ENCODE measurements around the gene ATP13A3. TPM values are rescaled to one million over a fixed set of nuclear protein-coding genes. Genes with fewer than 3 reads are reported as not detected.

ATP13A3 gene
- total and polyA plus RNA-seq, 2 experiments from 2014 or later, result 20.0 to 202 TPM

DNA sequence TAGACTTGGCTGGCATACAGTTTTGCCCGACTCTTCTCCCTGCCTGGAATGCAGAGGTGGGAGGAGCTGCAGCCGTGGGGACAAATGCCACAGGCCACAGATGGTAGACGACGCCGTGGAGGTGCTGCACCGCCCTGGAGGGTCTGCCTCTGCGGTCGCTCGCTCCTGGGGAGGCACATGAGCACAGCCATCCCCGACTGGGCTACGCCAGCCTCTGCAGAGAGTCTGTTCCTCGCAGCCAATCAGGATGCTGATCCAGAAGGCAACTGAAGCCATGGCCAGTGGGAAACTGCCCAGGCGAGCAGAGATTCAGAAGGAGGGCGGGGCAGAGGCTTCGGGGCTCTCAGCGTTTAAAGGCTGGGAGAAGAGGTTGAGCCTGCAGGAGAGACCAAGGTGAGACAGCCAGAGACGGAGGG, 105.3 kb downstream of the ATP13A3 start (continued):
- TF ChIP-seq REST (IDR thresholded peaks at IDR 0.05; ENCODE audit: unreplicated experiment), result no peak
- TF ChIP-seq EZH2phosphoT487 (IDR thresholded peaks at IDR 0.05; ENCODE audit: unreplicated experiment), result no peak

- Histone ChIP-seq H3K27me3 (ENCODE audit: insufficient read depth) (no peaks in the 10 kb centered on the region), H3K79me2 (replicated peaks; ENCODE audit: insufficient read depth) (no peaks in the 10 kb centered on the region), H3K9me2 (ENCODE audit: insufficient read depth) (no peaks in the 10 kb centered on the region), H3K36me3 (ENCODE audit: insufficient read depth) (no peaks in the 10 kb centered on the region), H3F3A (replicated peaks; ENCODE audit: low read depth) (no peaks in the 10 kb centered on the region), H3K4me3 (no peak overlapping the region), H3K27ac (ENCODE audit: low read depth) (no peak overlapping the region), H3K4me1 (ENCODE audit: insufficient read depth) (peaks cover 14% of the 10 kb centered on the region), H2AFZ (no peak overlapping the region; the same call in 1 of the 2 replicates), H3K4me2 (no peak overlapping the region), H4K20me1 (replicated peaks; ENCODE audit: insufficient read depth) (no peaks in the 10 kb centered on the region)
- ATAC-seq (no peak), DNase-seq (ENCODE audit: low spot score) (no peak)
- Mint-ChIP-seq H3K4me3 (no peak overlapping the region), H3K36me3 (ENCODE audit: low read depth) (no peaks in the 10 kb centered on the region), H3K27me3 (ENCODE audit: insufficient read depth, low read depth, poor library complexity) (peaks cover 14% of the 10 kb centered on the region), H3K4me1 (peaks cover 44% of the 10 kb centered on the region), H3K27ac (no peak overlapping the region), H3K9me3 (no peaks in the 10 kb centered on the region)
- TF ChIP-seq, protein P1, sequence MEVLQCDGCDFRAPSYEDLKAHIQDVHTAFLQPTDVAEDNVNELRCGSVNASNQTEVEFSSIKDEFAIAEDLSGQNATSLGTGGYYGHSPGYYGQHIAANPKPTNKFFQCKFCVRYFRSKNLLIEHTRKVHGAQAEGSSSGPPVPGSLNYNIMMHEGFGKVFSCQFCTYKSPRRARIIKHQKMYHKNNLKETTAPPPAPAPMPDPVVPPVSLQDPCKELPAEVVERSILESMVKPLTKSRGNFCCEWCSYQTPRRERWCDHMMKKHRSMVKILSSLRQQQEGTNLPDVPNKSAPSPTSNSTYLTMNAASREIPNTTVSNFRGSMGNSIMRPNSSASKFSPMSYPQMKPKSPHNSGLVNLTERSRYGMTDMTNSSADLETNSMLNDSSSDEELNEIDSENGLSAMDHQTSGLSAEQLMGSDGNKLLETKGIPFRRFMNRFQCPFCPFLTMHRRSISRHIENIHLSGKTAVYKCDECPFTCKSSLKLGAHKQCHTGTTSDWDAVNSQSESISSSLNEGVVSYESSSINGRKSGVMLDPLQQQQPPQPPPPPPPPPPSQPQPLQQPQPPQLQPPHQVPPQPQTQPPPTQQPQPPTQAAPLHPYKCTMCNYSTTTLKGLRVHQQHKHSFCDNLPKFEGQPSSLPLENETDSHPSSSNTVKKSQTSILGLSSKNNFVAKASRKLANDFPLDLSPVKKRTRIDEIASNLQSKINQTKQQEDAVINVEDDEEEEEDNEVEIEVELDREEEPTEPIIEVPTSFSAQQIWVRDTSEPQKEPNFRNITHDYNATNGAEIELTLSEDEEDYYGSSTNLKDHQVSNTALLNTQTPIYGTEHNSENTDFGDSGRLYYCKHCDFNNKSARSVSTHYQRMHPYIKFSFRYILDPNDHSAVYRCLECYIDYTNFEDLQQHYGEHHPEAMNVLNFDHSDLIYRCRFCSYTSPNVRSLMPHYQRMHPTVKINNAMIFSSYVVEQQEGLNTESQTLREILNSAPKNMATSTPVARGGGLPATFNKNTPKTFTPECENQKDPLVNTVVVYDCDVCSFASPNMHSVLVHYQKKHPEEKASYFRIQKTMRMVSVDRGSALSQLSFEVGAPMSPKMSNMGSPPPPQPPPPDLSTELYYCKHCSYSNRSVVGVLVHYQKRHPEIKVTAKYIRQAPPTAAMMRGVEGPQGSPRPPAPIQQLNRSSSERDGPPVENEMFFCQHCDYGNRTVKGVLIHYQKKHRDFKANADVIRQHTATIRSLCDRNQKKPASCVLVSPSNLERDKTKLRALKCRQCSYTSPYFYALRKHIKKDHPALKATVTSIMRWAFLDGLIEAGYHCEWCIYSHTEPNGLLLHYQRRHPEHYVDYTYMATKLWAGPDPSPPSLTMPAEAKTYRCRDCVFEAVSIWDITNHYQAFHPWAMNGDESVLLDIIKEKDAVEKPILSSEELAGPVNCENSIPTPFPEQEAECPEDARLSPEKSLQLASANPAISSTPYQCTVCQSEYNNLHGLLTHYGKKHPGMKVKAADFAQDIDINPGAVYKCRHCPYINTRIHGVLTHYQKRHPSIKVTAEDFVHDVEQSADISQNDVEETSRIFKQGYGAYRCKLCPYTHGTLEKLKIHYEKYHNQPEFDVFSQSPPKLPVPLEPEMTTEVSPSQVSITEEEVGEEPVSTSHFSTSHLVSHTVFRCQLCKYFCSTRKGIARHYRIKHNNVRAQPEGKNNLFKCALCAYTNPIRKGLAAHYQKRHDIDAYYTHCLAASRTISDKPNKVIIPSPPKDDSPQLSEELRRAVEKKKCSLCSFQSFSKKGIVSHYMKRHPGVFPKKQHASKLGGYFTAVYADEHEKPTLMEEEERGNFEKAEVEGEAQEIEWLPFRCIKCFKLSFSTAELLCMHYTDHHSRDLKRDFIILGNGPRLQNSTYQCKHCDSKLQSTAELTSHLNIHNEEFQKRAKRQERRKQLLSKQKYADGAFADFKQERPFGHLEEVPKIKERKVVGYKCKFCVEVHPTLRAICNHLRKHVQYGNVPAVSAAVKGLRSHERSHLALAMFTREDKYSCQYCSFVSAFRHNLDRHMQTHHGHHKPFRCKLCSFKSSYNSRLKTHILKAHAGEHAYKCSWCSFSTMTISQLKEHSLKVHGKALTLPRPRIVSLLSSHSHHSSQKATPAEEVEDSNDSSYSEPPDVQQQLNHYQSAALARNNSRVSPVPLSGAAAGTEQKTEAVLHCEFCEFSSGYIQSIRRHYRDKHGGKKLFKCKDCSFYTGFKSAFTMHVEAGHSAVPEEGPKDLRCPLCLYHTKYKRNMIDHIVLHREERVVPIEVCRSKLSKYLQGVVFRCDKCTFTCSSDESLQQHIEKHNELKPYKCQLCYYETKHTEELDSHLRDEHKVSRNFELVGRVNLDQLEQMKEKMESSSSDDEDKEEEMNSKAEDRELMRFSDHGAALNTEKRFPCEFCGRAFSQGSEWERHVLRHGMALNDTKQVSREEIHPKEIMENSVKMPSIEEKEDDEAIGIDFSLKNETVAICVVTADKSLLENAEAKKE (CRISPR knock-in tag; IDR thresholded peaks at IDR 0.05), result no peak
- TF ChIP-seq REST (IDR thresholded peaks at IDR 0.05; ENCODE audit: unreplicated experiment) (no peak), POLR2AphosphoS5 (IDR thresholded peaks at IDR 0.05; ENCODE audit: low read depth) (no peak), ZNF114 (CRISPR knock-in tag; IDR thresholded peaks at IDR 0.05) (no peak), STAT1 (IDR thresholded peaks at IDR 0.05; ENCODE audit: unreplicated experiment) (no peak), CREB1 (CRISPR knock-in tag; IDR thresholded peaks at IDR 0.05; ENCODE audit: low read depth) (no peak), EZH2phosphoT487 (IDR thresholded peaks at IDR 0.05; ENCODE audit: unreplicated experiment) (no peak), JUNB (IDR thresholded peaks at IDR 0.05; ENCODE audit: unreplicated experiment) (no peak), ZNF331 (CRISPR knock-in tag; IDR thresholded peaks at IDR 0.05; ENCODE audit: low read depth) (no peak), NANOG (IDR thresholded peaks at IDR 0.05; ENCODE audit: borderline replicate concordance) (no peak), EZH2 (IDR thresholded peaks at IDR 0.05; ENCODE audit: low read depth, unreplicated experiment) (no peak)
Measured at GRCh38 chr3:194380326-194380725, 106.5 kb downstream of the ATP13A3 start.
